Osteocyte (in vitro differentiated cells): ENCODE results near the gene CCL26. TPM values are rescaled to one million over a fixed set of nuclear protein-coding genes. Genes with fewer than 3 reads are reported as not detected.
"Not testable (repeated sequence)": the region's sequence is repeated elsewhere in the genome, so short reads cannot be mapped to it uniquely, and the experiment has no call there.

Experiments
- DNase-seq: peaks from one replicate; pipeline ENCODE4 v3.0.0; 2021; ENCODE audit warnings: mixed read lengths; ENCODE audit not compliant: unreplicated experiment; ENCODE audit errors: extremely low spot score
- H3K27ac Mint-ChIP-seq: one replicate; pipeline ENCODE4 v1.8.0; 2021; ENCODE audit warnings: mild to moderate bottlenecking, mixed read lengths; ENCODE audit not compliant: unreplicated experiment
- H3K27me3 Mint-ChIP-seq: one replicate; pipeline ENCODE4 v1.8.0; 2021; ENCODE audit warnings: mixed read lengths; ENCODE audit not compliant: unreplicated experiment
- H3K36me3 Mint-ChIP-seq: one replicate; pipeline ENCODE4 v1.8.0; 2021; ENCODE audit warnings: mixed read lengths; ENCODE audit not compliant: unreplicated experiment
- H3K4me1 Mint-ChIP-seq: one replicate; pipeline ENCODE4 v1.8.0; 2021; ENCODE audit warnings: mixed read lengths; ENCODE audit not compliant: unreplicated experiment
- H3K4me3 Mint-ChIP-seq: one replicate; pipeline ENCODE4 v1.8.0; 2021; ENCODE audit warnings: mild to moderate bottlenecking, moderate library complexity, mixed read lengths; ENCODE audit not compliant: unreplicated experiment
- H3K9me3 Mint-ChIP-seq: one replicate; pipeline ENCODE4 v1.8.0; 2021; ENCODE audit warnings: mixed read lengths; ENCODE audit not compliant: unreplicated experiment
- CTCF ChIP-seq: fragments of 200-600 bp; sonication (generic); IDR thresholded peaks from 2 replicates; pipeline ENCODE4 v1.5.0; 2021; ENCODE audit warnings: antibody characterized with exemption, mild to moderate bottlenecking, moderate library complexity
- total RNA-seq: library from RNA; stranded (reverse); gene quantifications from 2 replicates; pipeline ENCODE4 v1.2.1, GENCODE V29; 2021

CCL26 gene
- total RNA-seq, 1 donor from 2014 or later = not detected

GRCh38 chr7:75793676-75794075 lies 21.7 kb upstream of the CCL26 start:
- no peak for DNase-seq
- Mint-ChIP-seq H3K9me3 (no peaks in the 10 kb centered on the region), H3K4me1 (peaks cover 5% of the 10 kb centered on the region), H3K27me3 (peaks cover 29% of the 10 kb centered on the region), H3K27ac (no peak overlapping the region), H3K36me3 (no peaks in the 10 kb centered on the region), H3K4me3 (no peak overlapping the region)
- TF ChIP-seq CTCF = no peak

DNA sequence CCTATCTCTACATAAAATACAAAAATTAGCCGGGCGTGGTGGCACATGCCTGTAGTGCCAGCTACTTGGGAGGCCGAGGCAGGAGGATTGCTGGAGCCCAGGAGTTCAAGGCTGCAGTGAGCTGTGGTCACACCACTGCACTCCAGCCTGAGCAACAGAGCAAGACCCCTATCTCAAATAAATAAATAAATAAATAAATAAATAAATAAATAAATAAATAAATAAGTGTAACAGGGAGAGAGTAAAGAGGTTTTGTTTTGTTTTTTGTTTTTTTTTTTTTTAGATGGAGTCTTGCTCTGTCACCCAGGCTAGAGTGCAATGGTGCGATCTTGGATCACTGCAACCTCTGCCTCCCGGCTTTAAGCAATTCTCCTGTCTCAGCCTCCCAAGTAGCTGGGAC lies 20.6 kb upstream of the CCL26 start:
- not testable (repeated sequence) for H3K4me1 Mint-ChIP-seq, H3K4me3 Mint-ChIP-seq, DNase-seq, H3K9me3 Mint-ChIP-seq, H3K36me3 Mint-ChIP-seq, H3K27ac Mint-ChIP-seq
- peaks cover 23% of the 10 kb centered on the region for H3K27me3 Mint-ChIP-seq

- DNase-seq = no peak
- H3K36me3 Mint-ChIP-seq = no peaks in the 10 kb centered on the region
- no peak overlapping the region for H3K27ac Mint-ChIP-seq
- peaks cover 1% of the 10 kb centered on the region for H3K4me1 Mint-ChIP-seq
- H3K4me3 Mint-ChIP-seq = no peak overlapping the region
- H3K27me3 Mint-ChIP-seq = peaks cover 8% of the 10 kb centered on the region
- TF ChIP-seq CTCF = no peak
- no peaks in the 10 kb centered on the region for H3K9me3 Mint-ChIP-seq
These were observed 17.4 kb upstream of the CCL26 start for GRCh38 chr7:75789361-75789924.

DNA sequence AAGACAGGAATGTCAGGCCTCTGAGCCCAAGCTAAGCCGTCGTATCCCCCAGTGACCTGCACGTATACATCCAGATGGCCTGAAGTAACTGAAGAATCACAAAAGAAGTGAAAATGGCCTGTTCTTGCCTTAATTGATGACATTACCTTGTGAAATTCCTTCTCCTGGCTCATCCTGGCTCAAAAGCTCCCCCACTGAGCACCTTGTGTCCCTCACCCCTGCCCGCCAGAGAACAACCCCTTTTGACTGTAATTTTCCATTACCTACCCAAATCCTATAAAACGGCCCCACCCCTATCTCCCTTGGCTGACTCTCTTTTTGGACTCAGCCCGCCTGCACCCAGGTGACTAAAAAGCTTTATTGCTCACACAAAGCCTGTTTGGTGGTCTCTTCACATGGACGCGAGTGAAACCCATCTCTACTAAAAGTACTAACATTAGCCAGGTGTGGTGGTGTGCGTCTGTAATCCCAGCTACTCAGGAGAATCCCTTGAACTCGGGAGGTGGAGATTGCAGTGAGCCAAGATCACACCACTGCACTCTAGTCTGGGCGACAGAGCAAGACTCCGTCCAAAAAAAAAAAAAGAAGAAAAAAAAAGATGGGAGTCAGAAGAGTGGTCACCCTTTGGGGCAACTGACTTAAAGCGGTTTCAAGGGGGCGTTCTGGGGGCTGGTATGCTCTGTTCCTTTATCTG lies 16.3 kb upstream of the CCL26 start:
- H3K4me3 Mint-ChIP-seq, H3K27ac Mint-ChIP-seq, H3K4me1 Mint-ChIP-seq, H3K27me3 Mint-ChIP-seq, H3K36me3 Mint-ChIP-seq, H3K9me3 Mint-ChIP-seq, DNase-seq: not testable (repeated sequence)

- DNase-seq, H3K4me1 Mint-ChIP-seq, H3K9me3 Mint-ChIP-seq, H3K4me3 Mint-ChIP-seq, H3K36me3 Mint-ChIP-seq, H3K27ac Mint-ChIP-seq: not testable (repeated sequence)
- H3K27me3 Mint-ChIP-seq = peaks cover 40% of the 10 kb centered on the region
These were observed 11.0 kb upstream of the CCL26 start for GRCh38 chr7:75783058-75783457.

DNA sequence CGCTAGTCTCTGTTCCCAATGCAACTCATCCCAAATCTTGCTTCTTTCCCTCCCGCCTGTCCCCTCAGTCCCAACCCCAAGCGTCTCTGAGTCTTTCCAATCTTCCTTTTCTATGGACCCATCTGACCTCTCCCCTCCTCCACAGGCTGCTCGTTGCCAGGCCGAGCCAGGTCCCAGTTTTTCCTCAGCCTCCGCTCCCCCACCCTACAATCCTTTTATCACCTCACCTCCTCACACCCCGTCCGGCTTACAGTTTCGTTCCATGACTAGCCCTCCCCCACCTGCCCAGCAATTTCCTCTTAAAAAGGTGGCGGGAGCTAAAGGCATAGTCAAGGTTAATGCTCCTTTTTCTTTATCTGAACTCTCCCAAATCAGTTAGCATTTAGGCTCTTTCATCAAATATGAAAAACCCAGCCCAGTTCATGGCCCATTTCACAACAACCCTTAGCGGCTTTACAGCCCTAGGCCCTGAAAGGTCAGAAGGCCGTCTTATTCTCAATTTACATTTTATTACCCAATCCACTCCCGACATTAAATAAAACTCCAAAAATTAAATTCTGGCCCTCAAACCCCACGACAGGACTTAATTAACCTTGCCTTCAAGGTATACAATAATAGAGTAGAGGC lies 8.7 kb upstream of the CCL26 start:
- not testable (repeated sequence) for H3K4me1 Mint-ChIP-seq, H3K36me3 Mint-ChIP-seq, H3K27ac Mint-ChIP-seq, H3K4me3 Mint-ChIP-seq, DNase-seq, H3K9me3 Mint-ChIP-seq
- peaks cover 40% of the 10 kb centered on the region for H3K27me3 Mint-ChIP-seq

- H3K9me3 Mint-ChIP-seq, H3K4me1 Mint-ChIP-seq, DNase-seq, H3K27ac Mint-ChIP-seq, H3K36me3 Mint-ChIP-seq, H3K4me3 Mint-ChIP-seq: not testable (repeated sequence)
- peaks cover 40% of the 10 kb centered on the region for H3K27me3 Mint-ChIP-seq
These were observed 7.5 kb upstream of the CCL26 start for GRCh38 chr7:75779516-75779915.

DNA sequence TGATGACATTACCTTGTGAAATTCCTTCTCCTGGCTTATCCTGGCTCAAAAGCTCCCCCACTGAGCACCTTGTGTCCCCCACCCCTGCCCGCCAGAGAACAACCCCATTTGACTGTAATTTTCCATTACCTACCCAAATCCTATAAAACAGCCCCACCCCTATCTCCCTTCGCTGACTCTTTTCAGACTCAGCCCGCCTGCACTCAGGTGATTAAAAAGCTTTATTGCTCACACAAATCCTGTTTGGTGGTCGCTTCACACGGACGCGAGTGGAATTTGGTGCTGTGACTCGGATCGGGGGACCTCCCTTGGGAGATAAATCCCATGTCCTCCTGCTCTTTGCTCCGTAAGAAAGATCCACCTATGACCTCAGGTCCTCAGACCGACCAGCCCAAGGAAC lies 7.0 kb upstream of the CCL26 start:
- not testable (repeated sequence) for H3K4me1 Mint-ChIP-seq, H3K9me3 Mint-ChIP-seq, H3K36me3 Mint-ChIP-seq, H3K27ac Mint-ChIP-seq, DNase-seq, H3K4me3 Mint-ChIP-seq
- peaks cover 39% of the 10 kb centered on the region for H3K27me3 Mint-ChIP-seq
